ENCODE measurements around the gene RAD51B. TPM values are rescaled to one million over a fixed set of nuclear protein-coding genes. Genes with fewer than 3 reads are reported as not detected.
A peak's percentile ranks its signal among the peaks of the same experiment; 100 is the strongest.
"Not testable (repeated sequence)": the region's sequence is repeated elsewhere in the genome, so short reads cannot be mapped to it uniquely, and the experiment has no call there.

The RAD51B gene
- total RNA-seq, 1 donor from 2014 or later = 3.3 TPM

DNA sequence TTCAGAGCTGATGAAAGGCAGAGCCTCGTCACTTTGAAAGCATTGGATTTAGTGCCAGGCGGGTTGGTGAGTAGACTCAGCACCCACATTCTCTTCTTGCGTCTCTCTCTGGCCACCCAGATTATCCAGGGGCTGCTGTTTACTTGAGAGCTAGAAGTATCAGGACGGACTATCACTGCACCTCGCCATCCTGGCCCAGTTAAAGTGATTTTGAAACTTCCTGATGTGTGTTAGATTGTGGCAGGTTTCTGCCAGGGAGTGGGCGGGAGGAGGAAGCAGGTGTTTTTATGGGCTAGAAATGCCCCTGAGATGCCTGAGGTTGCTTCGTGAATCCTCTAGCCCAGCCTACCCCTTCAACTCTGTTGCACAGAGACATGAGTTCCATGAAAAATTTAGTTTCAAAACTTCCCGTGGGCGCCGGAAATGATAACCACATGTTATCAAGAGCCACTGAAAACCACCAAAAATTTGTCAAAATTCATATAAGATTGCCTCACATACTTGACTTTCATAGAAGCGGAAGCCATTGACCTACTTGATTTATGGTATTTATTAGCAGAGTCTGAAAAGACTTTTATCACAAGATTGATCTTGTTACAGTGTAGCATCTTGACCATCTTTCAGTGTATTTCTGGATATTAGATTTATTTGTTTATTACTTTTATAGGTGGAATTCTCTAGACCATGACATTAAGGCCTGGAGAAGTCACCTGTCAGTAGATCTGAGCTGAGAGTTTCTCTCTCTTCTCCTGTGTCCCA is 466.0 kb downstream of the RAD51B start:
- ATAC-seq = no peak
- no peak for DNase-seq (ENCODE audit: low spot score)

DNA sequence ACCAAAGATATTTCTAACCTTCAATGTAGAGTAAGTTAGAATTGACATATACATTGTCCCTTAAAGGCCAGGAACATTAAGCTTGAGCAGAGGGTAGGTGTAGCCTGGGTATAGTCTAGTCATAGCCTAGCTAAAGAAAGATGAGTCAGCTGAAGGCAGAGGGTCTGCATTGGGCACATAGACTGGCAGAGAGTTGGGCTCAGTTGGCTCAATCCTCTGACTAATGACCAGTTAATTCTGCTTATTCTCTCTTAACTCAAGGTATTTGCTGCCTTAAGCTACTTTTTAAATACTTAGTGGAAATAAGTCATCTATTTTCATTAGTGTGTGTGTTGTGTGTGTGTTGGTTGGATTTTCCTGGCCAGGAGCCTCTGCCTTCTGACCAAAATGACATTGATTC is 467.1 kb downstream of the RAD51B start:
- no peak for DNase-seq (ENCODE audit: low spot score)
- ATAC-seq = no peak

DNA sequence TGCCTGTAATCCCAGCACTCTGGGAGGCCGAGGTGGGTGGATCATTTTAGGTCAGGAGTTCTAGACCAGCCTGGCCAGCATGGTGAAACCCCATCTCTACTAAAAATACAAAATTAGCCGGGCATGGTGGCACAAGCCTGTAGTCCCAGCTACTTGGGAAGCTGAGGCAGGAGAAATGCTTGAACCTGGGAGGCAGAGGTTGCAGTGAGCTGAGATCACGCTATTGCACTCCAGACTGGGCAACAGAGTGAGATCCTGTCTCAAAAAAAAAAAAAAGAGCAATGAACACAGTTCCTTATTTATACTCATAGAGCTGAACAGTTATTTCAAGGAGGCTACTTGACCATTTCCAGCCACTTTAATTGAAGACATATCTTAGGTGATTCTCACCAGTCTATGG is 469.9 kb downstream of the RAD51B start:
- DNase-seq (ENCODE audit: low spot score); ATAC-seq: not testable (repeated sequence)

GRCh38 chr14:68291820-68292219 is 472.2 kb downstream of the RAD51B start:
- no peak for DNase-seq (ENCODE audit: low spot score)
- ATAC-seq = no peak

DNA sequence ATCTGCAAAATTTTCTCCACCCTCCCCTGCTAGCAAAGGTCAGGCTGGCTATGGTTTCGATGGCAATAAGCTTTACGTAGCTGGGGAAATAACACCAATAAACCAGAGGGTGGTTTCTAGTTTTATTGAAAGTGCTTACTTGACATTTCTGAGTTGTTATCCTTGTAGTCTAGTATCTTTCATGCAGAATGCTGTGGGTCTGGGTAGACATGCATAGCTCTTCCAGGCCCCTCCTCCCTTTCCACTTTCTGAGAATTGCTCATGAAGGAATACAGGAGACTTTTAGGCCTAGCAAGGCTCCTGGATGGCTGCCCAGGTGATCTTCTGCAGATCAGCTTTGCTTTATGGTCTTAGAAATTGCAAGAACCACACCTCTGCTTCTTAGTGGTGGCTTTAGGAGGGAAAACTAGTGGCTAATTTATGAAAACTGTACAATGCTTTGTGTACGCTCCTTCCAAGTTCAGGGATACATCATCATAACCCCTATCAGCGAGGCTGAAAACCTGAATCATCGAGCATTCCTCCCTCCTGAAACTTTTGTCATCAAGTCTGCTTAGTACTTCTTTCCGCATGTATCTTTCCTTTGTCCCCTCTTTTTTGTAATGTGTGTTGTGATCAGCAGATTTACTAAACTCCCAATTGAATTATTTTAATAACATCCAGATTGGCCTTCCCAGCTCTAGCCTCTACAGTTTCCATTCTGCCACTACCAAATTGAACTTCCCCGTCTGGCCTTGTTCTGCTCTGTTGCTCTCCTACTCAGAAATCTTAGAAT is 473.0 kb downstream of the RAD51B start:
- ATAC-seq = no peak
- no peak for DNase-seq (ENCODE audit: low spot score)

GRCh38 chr14:68293404-68293803 is 473.8 kb downstream of the RAD51B start:
- no peak for DNase-seq (ENCODE audit: low spot score)
- no peak for ATAC-seq

- peak; percentile 14 for ATAC-seq
- no peak for DNase-seq (ENCODE audit: low spot score)
Observed at GRCh38 chr14:68295316-68295816, 475.8 kb downstream of the RAD51B start.

GRCh38 chr14:68297039-68297438 is 477.5 kb downstream of the RAD51B start:
- no peak for ATAC-seq

GRCh38 chr14:68297876-68298468 is 478.4 kb downstream of the RAD51B start:
- DNase-seq (ENCODE audit: low spot score) (no peak), ATAC-seq (peak; percentile 60)

More at GRCh38 chr14:68297039-68297438, 477.5 kb downstream of the RAD51B start:
- no peak for DNase-seq (ENCODE audit: low spot score)

DNA sequence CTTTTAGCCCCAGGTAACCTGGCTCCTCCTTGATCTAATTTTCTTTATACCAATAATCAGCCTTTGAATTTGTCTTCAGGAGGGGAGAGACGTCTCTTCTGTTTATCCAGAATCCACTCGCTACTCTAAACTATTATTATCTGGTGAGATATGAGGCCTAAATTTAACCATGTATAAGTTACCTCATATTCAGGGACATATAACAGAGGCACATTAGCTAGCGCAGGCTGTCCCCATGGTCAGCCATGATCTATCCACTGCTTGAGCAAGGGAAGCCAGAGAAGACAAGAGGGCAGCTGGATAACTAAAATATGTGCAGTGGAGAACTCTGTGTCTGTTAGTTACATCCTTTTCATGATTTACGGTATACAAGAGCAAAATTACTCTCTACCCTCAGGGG is 481.0 kb downstream of the RAD51B start:
- DNase-seq (ENCODE audit: low spot score) (no peak), ATAC-seq (no peak)

- ATAC-seq = no peak
- no peak for DNase-seq (ENCODE audit: low spot score)
Observed at GRCh38 chr14:68301219-68301618, 481.6 kb downstream of the RAD51B start.

GRCh38 chr14:68302938-68303337 is 483.4 kb downstream of the RAD51B start:
- not testable (repeated sequence) for ATAC-seq

GRCh38 chr14:68305738-68306137 is 486.2 kb downstream of the RAD51B start:
- ATAC-seq (no peak), DNase-seq (ENCODE audit: low spot score) (no peak)

More at GRCh38 chr14:68302938-68303337, 483.4 kb downstream of the RAD51B start:
- not testable (repeated sequence) for DNase-seq (ENCODE audit: low spot score)

GRCh38 chr14:68306265-68306933 is 486.8 kb downstream of the RAD51B start:
- DNase-seq (ENCODE audit: low spot score) = no peak
- ATAC-seq = no peak

- ATAC-seq (peak; percentile 88), DNase-seq (ENCODE audit: low spot score) (no peak)
Observed at GRCh38 chr14:68306934-68307789, 487.6 kb downstream of the RAD51B start.

DNA sequence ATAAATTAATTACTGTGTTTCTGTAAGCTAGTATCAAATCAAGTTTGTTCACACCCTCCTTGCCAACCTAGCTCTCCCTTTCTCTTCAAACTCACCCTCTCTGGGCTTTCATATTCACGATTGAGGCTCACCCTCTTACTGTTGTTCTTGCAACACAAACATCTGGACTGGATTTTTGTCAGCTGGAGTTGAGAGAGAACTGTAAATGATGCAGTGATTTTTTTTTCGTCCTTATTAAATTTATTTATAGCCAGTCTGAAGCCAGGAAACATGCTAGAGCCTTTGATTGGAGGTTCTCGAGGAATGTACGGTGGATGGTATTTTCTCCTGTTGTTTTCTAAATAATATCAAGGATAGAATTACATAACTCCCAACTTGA is 488.2 kb downstream of the RAD51B start:
- ATAC-seq = peak; percentile 64
- DNase-seq (ENCODE audit: low spot score) = no peak

DNA sequence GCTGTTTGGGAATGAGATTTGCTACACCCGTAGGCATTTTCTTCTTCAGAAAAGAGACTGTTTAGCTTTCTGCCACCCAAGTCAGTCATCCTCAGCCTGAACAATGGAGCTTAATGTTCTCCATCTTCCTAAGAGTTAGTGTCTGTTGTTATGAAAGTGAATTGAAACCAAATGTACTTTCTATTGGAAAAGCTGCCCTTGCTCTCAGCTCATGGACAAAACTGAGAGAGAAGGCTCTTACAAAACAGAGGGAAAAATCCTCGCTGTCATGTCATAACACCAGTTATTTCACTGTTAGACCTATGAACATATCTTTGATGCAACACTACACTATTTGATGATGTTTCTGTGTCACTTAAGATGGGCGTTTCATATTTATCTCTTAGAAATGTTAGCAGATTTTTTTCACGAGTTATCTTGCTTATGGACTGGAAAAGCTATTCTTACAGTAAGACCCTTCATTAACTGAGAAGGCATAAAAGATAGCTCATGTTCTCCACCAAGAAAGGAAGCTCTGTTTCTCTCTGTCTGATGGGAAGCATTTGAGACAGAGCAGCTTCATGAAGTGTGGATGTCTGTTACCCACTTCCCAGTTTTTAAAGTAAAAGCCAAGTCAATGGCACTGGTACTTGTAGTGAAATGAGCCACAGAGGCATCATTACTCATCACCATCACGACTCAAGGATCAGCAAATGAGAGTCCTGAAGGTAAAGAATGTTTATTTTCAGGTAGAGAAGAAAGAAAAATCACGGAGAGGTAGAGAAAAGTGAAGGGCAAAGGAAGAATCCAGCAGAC is 489.3 kb downstream of the RAD51B start:
- ATAC-seq (no peak), DNase-seq (ENCODE audit: low spot score) (no peak)

GRCh38 chr14:68309616-68310015 is 490.0 kb downstream of the RAD51B start:
- DNase-seq (ENCODE audit: low spot score) (no peak), ATAC-seq (no peak)

- no peak for DNase-seq (ENCODE audit: low spot score)
- no peak for ATAC-seq
Observed at GRCh38 chr14:68312300-68312699, 492.7 kb downstream of the RAD51B start.

Data from left lobe of liver (tissue), 2 donors.